ENCODE results near the gene ZSCAN5C.
"Not testable (repeated sequence)": the region's sequence is repeated elsewhere in the genome, so short reads cannot be mapped to it uniquely, and the experiment has no call there.

Gene ZSCAN5C

DNA sequence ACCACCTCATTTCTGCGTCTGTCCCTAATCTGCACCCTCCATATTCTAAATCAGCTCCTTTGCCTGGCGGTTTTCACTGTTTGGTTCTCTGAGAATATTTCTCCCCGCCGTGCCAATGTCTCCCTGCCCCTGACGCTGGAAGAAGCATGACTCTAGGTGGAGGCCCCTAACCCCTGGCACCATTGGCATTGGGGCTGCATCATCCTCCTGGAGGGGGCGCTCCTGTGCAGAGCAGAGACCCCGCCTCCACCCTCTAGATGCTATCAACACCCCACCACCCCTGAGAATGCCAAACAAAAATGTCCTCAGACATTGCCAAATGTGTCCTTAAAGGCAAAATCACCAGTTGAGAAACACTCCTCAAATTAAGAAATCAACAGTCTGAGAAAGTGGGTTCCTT is 11.0 kb upstream of the ZSCAN5C start:
- H3F3A ChIP-seq (ENCODE audit: insufficient read depth): no peaks in the 10 kb centered on the region
- H3K36me3 ChIP-seq (ENCODE audit: low read length): no peaks in the 10 kb centered on the region
- H4K20me1 ChIP-seq (ENCODE audit: low read depth, low read length): no peaks in the 10 kb centered on the region
- H3K9ac ChIP-seq (ENCODE audit: low read length): no peak overlapping the region
- no peak for TF ChIP-seq CTCF (IDR thresholded peaks at IDR 0.05; ENCODE audit: insufficient read depth, low read length, poor library complexity, severe bottlenecking)
- TF ChIP-seq EZH2phosphoT487 (conservative IDR thresholded peaks at IDR 0.05; ENCODE audit: low read length): no peak
- H2AFZ ChIP-seq (ENCODE audit: low read depth, low read length, severe bottlenecking): no peak overlapping the region
- no peaks in the 10 kb centered on the region for H3K27me3 ChIP-seq (ENCODE audit: low read length)
- H3K79me2 ChIP-seq (ENCODE audit: insufficient read depth, low read length): no peaks in the 10 kb centered on the region
- no peaks in the 10 kb centered on the region for H3K9me3 ChIP-seq (ENCODE audit: insufficient read depth, low read length)
- no peaks in the 10 kb centered on the region for H3K9me2 ChIP-seq (replicated peaks; ENCODE audit: insufficient read depth, low read length)
- H3K27ac ChIP-seq (ENCODE audit: low read depth, low read length): no peak overlapping the region
- H3K4me3 ChIP-seq (ENCODE audit: insufficient read depth, low read length, poor library complexity, severe bottlenecking): no peak overlapping the region
- no peak overlapping the region for H3K4me2 ChIP-seq (ENCODE audit: low read depth, low read length, poor library complexity, severe bottlenecking)

DNA sequence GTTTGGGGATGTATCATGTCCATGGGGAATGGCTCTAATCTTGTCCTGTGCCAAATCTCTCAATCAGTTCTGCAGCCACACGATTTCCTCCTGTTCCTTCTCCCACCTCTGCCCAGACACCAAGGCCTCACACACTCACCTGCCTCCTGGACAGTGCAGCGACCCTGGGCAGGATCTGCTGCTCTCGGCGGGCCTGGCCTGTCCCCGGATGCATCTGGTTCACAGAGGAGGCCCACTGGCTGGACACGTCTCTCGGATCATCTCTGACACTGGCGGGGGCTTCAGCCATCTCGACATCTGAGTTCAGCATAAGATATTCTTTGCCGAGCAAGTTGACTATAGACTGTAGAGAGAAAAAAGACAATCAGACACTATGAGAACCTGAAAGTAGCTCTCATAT is 10.4 kb upstream of the ZSCAN5C start:
- Histone ChIP-seq H3K27me3 (ENCODE audit: low read length) (no peaks in the 10 kb centered on the region), H3K27ac (ENCODE audit: low read depth, low read length) (no peak overlapping the region), H3K9me3 (ENCODE audit: insufficient read depth, low read length) (no peaks in the 10 kb centered on the region), H3K4me2 (ENCODE audit: low read depth, low read length, poor library complexity, severe bottlenecking) (no peak overlapping the region), H2AFZ (ENCODE audit: low read depth, low read length, severe bottlenecking) (no peak overlapping the region), H4K20me1 (ENCODE audit: low read depth, low read length) (no peaks in the 10 kb centered on the region), H3F3A (ENCODE audit: insufficient read depth) (no peaks in the 10 kb centered on the region), H3K79me2 (ENCODE audit: insufficient read depth, low read length) (no peaks in the 10 kb centered on the region), H3K9ac (ENCODE audit: low read length) (no peak overlapping the region), H3K36me3 (ENCODE audit: low read length) (no peaks in the 10 kb centered on the region), H3K9me2 (replicated peaks; ENCODE audit: insufficient read depth, low read length) (no peaks in the 10 kb centered on the region), H3K4me3 (ENCODE audit: insufficient read depth, low read length, poor library complexity, severe bottlenecking) (no peak overlapping the region)
- no peak for TF ChIP-seq EZH2phosphoT487 (conservative IDR thresholded peaks at IDR 0.05; ENCODE audit: low read length)
- TF ChIP-seq CTCF (IDR thresholded peaks at IDR 0.05; ENCODE audit: insufficient read depth, low read length, poor library complexity, severe bottlenecking): no peak

DNA sequence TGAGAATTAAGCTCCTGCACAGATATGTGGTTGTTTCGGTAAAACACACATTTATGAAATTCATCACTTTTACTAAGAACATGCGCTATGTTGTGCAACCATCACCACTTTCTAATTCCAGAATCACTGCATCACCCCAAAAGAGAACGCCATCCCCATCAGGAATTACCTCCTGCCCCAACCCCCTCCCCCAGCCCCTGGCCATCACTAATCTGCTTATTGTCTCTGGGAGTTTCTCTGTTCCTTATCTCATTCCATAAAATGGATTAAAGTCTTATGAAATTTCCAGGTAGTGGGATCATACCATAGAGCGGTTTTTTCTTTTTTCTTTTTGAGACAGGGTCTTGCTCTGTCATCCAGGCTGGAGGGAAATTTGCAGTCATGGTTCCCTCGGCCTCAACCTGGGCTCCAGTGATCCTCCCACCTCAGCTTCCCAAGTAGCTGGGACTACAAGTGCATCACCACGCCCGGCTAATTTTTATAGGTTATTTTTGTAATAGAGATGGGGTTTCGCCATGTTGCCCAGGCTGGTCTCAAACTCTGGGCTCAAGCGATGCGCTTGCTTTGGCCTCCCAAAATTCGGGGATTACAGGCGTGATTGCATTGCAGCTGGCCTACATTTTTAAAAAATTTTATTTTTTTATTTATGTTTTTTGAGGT is 8.0 kb upstream of the ZSCAN5C start:
- H3K9ac ChIP-seq (ENCODE audit: low read length): no peak overlapping the region

GRCh38 chr19:56197646-56198045 is 4.4 kb upstream of the ZSCAN5C start, which contains the start of gene ZSCAN5B:
ZSCAN5B (minus strand) TSS chr19:56197783; CDS start chr19:56193052, 4,731 bp downstream.
- H3F3A ChIP-seq (ENCODE audit: insufficient read depth); H3K9me3 ChIP-seq (ENCODE audit: insufficient read depth, low read length); H3K4me2 ChIP-seq (ENCODE audit: low read depth, low read length, poor library complexity, severe bottlenecking); H4K20me1 ChIP-seq (ENCODE audit: low read depth, low read length); H3K9me2 ChIP-seq (replicated peaks; ENCODE audit: insufficient read depth, low read length); H3K9ac ChIP-seq (ENCODE audit: low read length); H3K27ac ChIP-seq (ENCODE audit: low read depth, low read length); H3K36me3 ChIP-seq (ENCODE audit: low read length); H3K79me2 ChIP-seq (ENCODE audit: insufficient read depth, low read length); H3K27me3 ChIP-seq (ENCODE audit: low read length); H2AFZ ChIP-seq (ENCODE audit: low read depth, low read length, severe bottlenecking); H3K4me3 ChIP-seq (ENCODE audit: insufficient read depth, low read length, poor library complexity, severe bottlenecking): not testable (repeated sequence)

More for the DNA sequence above, 8.0 kb upstream of the ZSCAN5C start:
- Histone ChIP-seq H3K9me3 (ENCODE audit: insufficient read depth, low read length) (no peaks in the 10 kb centered on the region), H3K9me2 (replicated peaks; ENCODE audit: insufficient read depth, low read length) (no peaks in the 10 kb centered on the region), H3K4me2 (ENCODE audit: low read depth, low read length, poor library complexity, severe bottlenecking) (no peak overlapping the region), H3K79me2 (ENCODE audit: insufficient read depth, low read length) (no peaks in the 10 kb centered on the region), H4K20me1 (ENCODE audit: low read depth, low read length) (no peaks in the 10 kb centered on the region), H3K36me3 (ENCODE audit: low read length) (no peaks in the 10 kb centered on the region), H3K27ac (ENCODE audit: low read depth, low read length) (no peak overlapping the region), H3K27me3 (ENCODE audit: low read length) (no peaks in the 10 kb centered on the region), H3K4me3 (ENCODE audit: insufficient read depth, low read length, poor library complexity, severe bottlenecking) (no peak overlapping the region), H2AFZ (ENCODE audit: low read depth, low read length, severe bottlenecking) (no peak overlapping the region), H3F3A (ENCODE audit: insufficient read depth) (no peaks in the 10 kb centered on the region)
- TF ChIP-seq EZH2phosphoT487 (conservative IDR thresholded peaks at IDR 0.05; ENCODE audit: low read length) (no peak), CTCF (IDR thresholded peaks at IDR 0.05; ENCODE audit: insufficient read depth, low read length, poor library complexity, severe bottlenecking) (no peak)
